Bronchial epithelial cell (primary cell): ENCODE data around the gene JAZF1. TPM values are rescaled to one million over a fixed set of nuclear protein-coding genes. Genes with fewer than 3 reads are reported as not detected.
A peak's percentile ranks its signal among the peaks of the same experiment; 100 is the strongest.

Experiments used
- DNase-seq: peaks from one replicate; pipeline ENCODE4 v3.0.0-alpha.2; 2010; ENCODE audit warnings: low read depth
- FAIRE-seq: peaks from 2 replicates; lab custom pipeline; 2011; peaks lifted over from hg19 to GRCh38; lab: Jason Lieb, UNC
- H3K27me3 ChIP-seq: 2 replicates; pipeline ENCODE4 v1.5.1; 2011; ENCODE audit warnings: low read length; ENCODE audit not compliant: control insufficient read depth, insufficient read depth
- H3K36me3 ChIP-seq: 2 replicates; pipeline ENCODE4 v1.5.1; 2011; ENCODE audit warnings: low read length; ENCODE audit not compliant: control insufficient read depth, insufficient read depth
- H3K4me3 ChIP-seq: 2 replicates; pipeline ENCODE4 v1.5.1; 2011; ENCODE audit warnings: mild to moderate bottlenecking, low read depth, low read length, control low read depth
- CTCF ChIP-seq: IDR thresholded peaks from 2 replicates; pipeline ENCODE4 v1.5.1; 2011; ENCODE audit warnings: mild to moderate bottlenecking, moderate library complexity, low read length, control low read depth, inconsistent platforms; ENCODE audit not compliant: insufficient read depth, severe bottlenecking
- total RNA-seq: library from RNA; depleted of rRNA; stranded (reverse); fragments of >200 nt; gene quantifications from 2 replicates; pipeline ENCODE4 v1.2.1, GENCODE V29; 2014

Gene JAZF1
- total RNA-seq, 1 donor from 2014 or later, result 1.1 TPM

- no peak overlapping the region for H3K4me3 ChIP-seq
- FAIRE-seq (no peak), DNase-seq (no peak)
- TF ChIP-seq CTCF, result no peak
- H3K27me3 ChIP-seq, result no peaks in the 10 kb centered on the region
- no peaks in the 10 kb centered on the region for H3K36me3 ChIP-seq
Measured at GRCh38 chr7:28110427-28111012, 70.1 kb downstream of the JAZF1 start.

GRCh38 chr7:28108747-28109146, 71.8 kb downstream of the JAZF1 start:
- DNase-seq (no peak), FAIRE-seq (no peak)
- Histone ChIP-seq H3K27me3 (no peaks in the 10 kb centered on the region), H3K4me3 (no peak overlapping the region), H3K36me3 (no peaks in the 10 kb centered on the region)
- no peak for TF ChIP-seq CTCF

GRCh38 chr7:28107960-28108359, 72.6 kb downstream of the JAZF1 start:
- DNase-seq, result peak; percentile 52
- Histone ChIP-seq H3K4me3 (no peak overlapping the region), H3K27me3 (no peaks in the 10 kb centered on the region), H3K36me3 (no peaks in the 10 kb centered on the region)
- no peak for TF ChIP-seq CTCF
- FAIRE-seq, result no peak

GRCh38 chr7:28106321-28106829, 74.2 kb downstream of the JAZF1 start:
- H3K36me3 ChIP-seq, result no peaks in the 10 kb centered on the region
- no peak overlapping the region for H3K4me3 ChIP-seq
- H3K27me3 ChIP-seq, result no peaks in the 10 kb centered on the region
- DNase-seq (no peak), FAIRE-seq (peak; percentile 70)
- TF ChIP-seq CTCF, result no peak

GRCh38 chr7:28105234-28105633, 75.4 kb downstream of the JAZF1 start:
- Histone ChIP-seq H3K4me3 (no peak overlapping the region), H3K27me3 (no peaks in the 10 kb centered on the region), H3K36me3 (no peaks in the 10 kb centered on the region)
- DNase-seq (no peak), FAIRE-seq (no peak)
- no peak for TF ChIP-seq CTCF

GRCh38 chr7:28104811-28105210, 75.8 kb downstream of the JAZF1 start:
- Histone ChIP-seq H3K4me3 (no peak overlapping the region), H3K27me3 (no peaks in the 10 kb centered on the region), H3K36me3 (no peaks in the 10 kb centered on the region)
- FAIRE-seq (no peak), DNase-seq (no peak)
- TF ChIP-seq CTCF, result no peak
